ENCODE results near the gene SLC9A1. TPM values are rescaled to one million over a fixed set of nuclear protein-coding genes. Genes with fewer than 3 reads are reported as not detected.

The SLC9A1 gene
- total and polyA plus RNA-seq, 12 donors, result 3.1 to 49.0 (median 28.4) TPM

DNA sequence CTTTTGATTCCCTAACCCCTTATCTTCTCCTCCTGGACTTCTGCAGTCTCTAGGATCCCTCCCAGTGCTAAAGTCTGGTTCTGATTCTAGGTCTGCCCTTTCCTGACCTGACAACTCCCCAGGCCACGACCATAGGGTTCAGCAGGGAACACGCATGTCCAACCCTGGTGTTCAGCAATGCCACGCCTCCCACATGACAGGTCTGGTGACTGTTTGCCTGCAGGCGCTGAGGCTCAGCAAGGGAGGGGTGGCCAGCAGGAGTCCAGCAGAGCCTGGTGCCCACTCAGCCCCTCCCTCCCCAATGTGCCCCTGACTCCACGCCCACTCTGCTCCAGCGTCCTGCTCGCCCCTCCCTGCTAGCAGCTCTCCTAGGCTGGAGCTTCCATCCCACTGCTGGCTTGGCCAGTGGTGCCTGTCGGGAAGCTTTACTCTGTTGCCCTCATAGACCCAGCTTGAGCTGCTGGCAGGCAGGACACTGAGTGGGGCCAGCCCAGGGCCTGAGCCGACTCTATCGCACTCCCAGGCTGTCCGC lies 17.3 kb downstream of the SLC9A1 start:
- 75 to 86% (median 83%) methylated on average over 6 to 11 of the region's 11 CpGs for WGBS, 4 donors

DNA sequence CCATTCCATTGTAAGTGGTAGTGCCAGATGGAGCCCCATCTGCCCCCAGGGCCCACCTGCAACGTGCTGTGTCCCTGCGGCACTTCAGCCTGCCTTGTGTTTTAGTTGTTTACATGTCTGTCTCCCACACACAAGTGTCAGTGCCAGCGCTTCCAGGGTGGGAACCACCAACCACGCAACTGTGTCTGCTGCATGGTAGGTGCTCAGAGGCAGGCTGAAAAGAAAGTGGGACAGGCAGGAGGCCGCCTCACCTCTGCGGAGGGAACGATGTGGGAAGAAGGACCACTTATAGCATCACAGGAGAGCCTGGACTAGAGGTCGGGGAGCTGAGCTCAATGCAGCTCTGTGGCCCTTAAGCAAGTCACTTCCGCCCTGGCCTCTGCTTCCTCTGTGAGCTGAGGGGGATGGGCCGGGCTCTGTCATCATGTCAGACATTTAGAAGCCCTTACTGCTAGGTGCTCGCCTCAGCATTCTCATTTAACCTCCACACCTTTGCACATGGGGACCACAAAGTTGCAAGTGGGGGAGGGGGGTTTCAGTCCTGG lies 17.9 kb downstream of the SLC9A1 start:
- Histone ChIP-seq H3K27me3 (no peaks in the 10 kb centered on the region), H3K9me3 (replicated peaks in 1 of 3) (no peaks in the 10 kb centered on the region), H3K36me3 (replicated peaks in 1 of 2) (no peaks in the 10 kb centered on the region), H3K27ac (peak overlapping the region in 2 of 5 donors; percentile 45 to 50), H3K4me1 (replicated peaks in 1 of 2) (peaks cover 15 to 36% of the 10 kb centered on the region in 2 donors), H3K4me3 (no peak overlapping the region)
- TF ChIP-seq, protein P1, sequence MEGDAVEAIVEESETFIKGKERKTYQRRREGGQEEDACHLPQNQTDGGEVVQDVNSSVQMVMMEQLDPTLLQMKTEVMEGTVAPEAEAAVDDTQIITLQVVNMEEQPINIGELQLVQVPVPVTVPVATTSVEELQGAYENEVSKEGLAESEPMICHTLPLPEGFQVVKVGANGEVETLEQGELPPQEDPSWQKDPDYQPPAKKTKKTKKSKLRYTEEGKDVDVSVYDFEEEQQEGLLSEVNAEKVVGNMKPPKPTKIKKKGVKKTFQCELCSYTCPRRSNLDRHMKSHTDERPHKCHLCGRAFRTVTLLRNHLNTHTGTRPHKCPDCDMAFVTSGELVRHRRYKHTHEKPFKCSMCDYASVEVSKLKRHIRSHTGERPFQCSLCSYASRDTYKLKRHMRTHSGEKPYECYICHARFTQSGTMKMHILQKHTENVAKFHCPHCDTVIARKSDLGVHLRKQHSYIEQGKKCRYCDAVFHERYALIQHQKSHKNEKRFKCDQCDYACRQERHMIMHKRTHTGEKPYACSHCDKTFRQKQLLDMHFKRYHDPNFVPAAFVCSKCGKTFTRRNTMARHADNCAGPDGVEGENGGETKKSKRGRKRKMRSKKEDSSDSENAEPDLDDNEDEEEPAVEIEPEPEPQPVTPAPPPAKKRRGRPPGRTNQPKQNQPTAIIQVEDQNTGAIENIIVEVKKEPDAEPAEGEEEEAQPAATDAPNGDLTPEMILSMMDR (IDR thresholded peaks at IDR 0.05), result no peak
- no peak for TF ChIP-seq POLR2A (IDR thresholded peaks at IDR 0.05)
- WGBS, 4 donors, result 69 to 76% (median 74%) methylated on average over 7 to 11 of the region's 11 CpGs
- peak in 5 of 7 donors; percentile 46 to 78 (median 52) for DNase-seq
- intact Hi-C loops (cut with DNase I), result no loop called here

More for the DNA sequence above, 17.3 kb downstream of the SLC9A1 start:
- peak overlapping the region in 2 of 5 donors; percentile 45 to 50 for H3K27ac ChIP-seq
- TF ChIP-seq, protein P1 (IDR thresholded peaks at IDR 0.05), result no peak
- TF ChIP-seq POLR2A (IDR thresholded peaks at IDR 0.05), result no peak
- DNase-seq, result peak in 3 of 7 donors; percentile 41 to 81 (median 48)
- intact Hi-C loops (cut with DNase I), result no loop called here
- peaks cover 15 to 37% of the 10 kb centered on the region in 2 donors for H3K4me1 ChIP-seq (replicated peaks in 1 of 2)
- no peaks in the 10 kb centered on the region for H3K9me3 ChIP-seq (replicated peaks in 1 of 3)
- H3K4me3 ChIP-seq, result no peak overlapping the region
- H3K36me3 ChIP-seq (replicated peaks in 1 of 2), result no peaks in the 10 kb centered on the region
- no peaks in the 10 kb centered on the region for H3K27me3 ChIP-seq

DNA sequence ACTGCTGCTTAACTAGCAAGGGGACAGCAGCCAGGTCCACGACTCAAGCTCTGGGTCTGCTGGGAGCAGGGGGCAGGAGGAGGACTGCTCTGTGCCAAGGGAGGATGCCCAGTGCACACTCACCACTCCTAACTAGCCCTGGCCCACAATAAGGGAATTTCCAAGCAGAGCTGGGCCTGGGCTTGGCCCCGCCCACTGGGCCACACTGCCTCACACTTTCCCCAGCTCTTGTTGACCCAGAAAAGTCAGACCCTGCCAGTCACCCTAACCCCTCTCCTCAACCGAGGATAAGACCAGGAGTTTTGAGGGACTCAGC lies 18.7 kb downstream of the SLC9A1 start:
- intact Hi-C loops (cut with DNase I), result no loop called here
- Histone ChIP-seq H3K9me3 (replicated peaks in 1 of 3) (no peaks in the 10 kb centered on the region), H3K4me3 (no peak overlapping the region), H3K27me3 (no peaks in the 10 kb centered on the region), H3K27ac (peak overlapping the region in 1 of 5 donors; percentile 37), H3K4me1 (replicated peaks in 1 of 2) (peaks cover 15 to 37% of the 10 kb centered on the region in 2 donors), H3K36me3 (replicated peaks in 1 of 2) (no peaks in the 10 kb centered on the region)
- WGBS, 4 donors, result 55 to 79% (median 68%) methylated on average over 2 to 3 of the region's 3 CpGs
- no peak for TF ChIP-seq POLR2A (IDR thresholded peaks at IDR 0.05)
- TF ChIP-seq, protein P1 (IDR thresholded peaks at IDR 0.05), result no peak
- peak in 1 of 7 donors; percentile 41 for DNase-seq

DNA sequence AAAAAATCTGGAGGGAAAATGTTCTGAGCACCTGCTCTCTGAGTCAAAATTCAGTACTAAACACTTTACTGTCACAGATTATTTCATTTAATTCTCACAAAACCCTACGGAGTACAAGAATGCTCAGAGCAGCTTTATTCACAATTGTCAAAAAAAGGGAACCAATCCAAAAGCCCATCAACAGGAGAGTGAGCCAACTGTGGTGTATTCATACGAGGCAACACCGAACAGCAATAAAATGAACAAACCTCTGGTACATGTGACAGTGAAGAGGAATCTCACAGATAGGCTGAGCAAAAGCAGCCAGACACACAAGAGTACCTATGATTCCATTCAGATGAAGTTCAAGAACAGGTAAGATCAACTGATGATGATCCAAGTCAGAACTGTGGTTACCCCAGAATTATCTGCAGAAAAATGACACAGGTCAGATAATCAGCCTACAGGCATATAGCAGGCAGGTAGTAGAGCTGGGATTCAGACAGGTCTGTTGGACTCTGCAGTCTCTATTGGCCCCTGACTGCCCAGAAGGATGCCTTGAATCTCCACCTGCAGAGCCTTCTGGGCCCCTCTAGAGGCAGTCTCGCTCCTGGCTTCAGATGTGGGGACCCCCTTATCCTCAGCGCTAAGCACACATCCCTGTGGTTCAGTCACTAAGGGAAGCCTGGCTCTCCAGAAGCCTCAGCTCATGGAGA lies 19.2 kb downstream of the SLC9A1 start:
- no peak for DNase-seq
- intact Hi-C loops (cut with DNase I), result no loop called here
- TF ChIP-seq POLR2A (IDR thresholded peaks at IDR 0.05), result no peak
- TF ChIP-seq, protein P1 (IDR thresholded peaks at IDR 0.05), result no peak
- peak overlapping the region in 1 of 5 donors; percentile 37 for H3K27ac ChIP-seq
- no peaks in the 10 kb centered on the region for H3K9me3 ChIP-seq (replicated peaks in 1 of 3)
- H3K4me1 ChIP-seq (replicated peaks in 1 of 2), result peaks cover 15 to 37% of the 10 kb centered on the region in 2 donors
- no peak overlapping the region for H3K4me3 ChIP-seq
- H3K27me3 ChIP-seq, result no peaks in the 10 kb centered on the region
- H3K36me3 ChIP-seq (replicated peaks in 1 of 2), result no peaks in the 10 kb centered on the region
- WGBS, 4 donors, result 77 to 84% (median 79%) methylated on average over 3 to 5 of the region's 5 CpGs

All from adrenal gland (tissue), 12 donors.